ENCODE results near the gene C20orf144.

The C20orf144 gene

GRCh38 chr20:33664762-33665144 is 2.6 kb downstream of the C20orf144 start:
- DNase-seq (ENCODE audit: low read depth) = no peak

DNA sequence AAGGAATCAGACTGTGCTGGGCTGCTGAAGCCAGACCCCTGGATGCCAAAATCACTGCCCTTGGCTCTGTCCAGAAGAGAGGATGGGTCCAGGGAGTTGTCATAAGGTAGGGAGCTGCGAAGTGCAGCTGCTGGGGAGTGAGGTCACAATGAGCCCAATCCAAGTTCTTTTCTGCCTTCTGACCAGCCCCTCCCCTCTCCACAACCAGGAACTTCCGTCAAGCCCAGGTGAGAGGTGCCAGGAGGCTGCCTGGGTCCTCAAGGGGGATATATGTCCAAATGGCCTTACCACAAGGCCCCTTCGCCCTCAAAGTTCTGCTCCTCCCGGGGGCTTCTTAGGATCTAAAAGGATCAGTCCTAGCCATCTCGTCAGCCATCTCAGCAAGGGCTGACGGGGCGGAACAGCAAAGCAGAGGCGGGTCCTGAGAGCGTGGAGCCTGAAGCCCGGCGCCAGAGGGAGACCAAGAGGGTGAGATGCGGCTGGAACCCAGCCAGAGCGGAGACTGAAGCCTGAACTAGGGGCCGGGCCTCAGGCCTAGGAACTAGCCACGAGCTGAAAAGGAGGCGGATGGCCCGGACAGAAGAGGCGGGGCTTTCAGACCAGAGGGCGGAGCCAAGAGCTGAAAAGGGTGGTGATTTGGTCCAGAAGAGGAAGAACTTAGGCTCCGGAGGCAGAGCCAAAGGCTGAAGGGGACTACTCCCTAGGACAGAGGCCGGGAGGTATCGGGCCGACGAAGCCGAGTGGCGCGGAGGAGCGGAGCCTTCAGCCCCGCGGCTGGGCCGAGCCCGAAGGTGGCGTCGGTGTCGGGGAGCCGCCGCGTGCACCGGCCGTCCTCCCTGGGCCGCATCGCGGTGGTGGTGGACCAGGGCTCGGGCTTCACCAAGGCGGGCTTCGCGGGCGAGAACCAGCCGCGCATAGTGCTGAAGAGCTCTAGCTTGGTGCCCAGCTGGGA is 4.4 kb downstream of the C20orf144 start, which contains the start of gene ACTL10:
Gene ACTL10 (plus strand): TSS at position 651 of the 952 bp plus-strand sequence. CDS start 555 bp downstream, outside the sequence.
- peak; percentile 70 for DNase-seq (ENCODE audit: low read depth)

GRCh38 chr20:33667245-33667675 is 5.1 kb downstream of the C20orf144 start:
- peak; percentile 33 for DNase-seq (ENCODE audit: low read depth)

- DNase-seq (ENCODE audit: low read depth) = peak; percentile 72
These were observed 5.7 kb downstream of the C20orf144 start for GRCh38 chr20:33667676-33668465.

DNA sequence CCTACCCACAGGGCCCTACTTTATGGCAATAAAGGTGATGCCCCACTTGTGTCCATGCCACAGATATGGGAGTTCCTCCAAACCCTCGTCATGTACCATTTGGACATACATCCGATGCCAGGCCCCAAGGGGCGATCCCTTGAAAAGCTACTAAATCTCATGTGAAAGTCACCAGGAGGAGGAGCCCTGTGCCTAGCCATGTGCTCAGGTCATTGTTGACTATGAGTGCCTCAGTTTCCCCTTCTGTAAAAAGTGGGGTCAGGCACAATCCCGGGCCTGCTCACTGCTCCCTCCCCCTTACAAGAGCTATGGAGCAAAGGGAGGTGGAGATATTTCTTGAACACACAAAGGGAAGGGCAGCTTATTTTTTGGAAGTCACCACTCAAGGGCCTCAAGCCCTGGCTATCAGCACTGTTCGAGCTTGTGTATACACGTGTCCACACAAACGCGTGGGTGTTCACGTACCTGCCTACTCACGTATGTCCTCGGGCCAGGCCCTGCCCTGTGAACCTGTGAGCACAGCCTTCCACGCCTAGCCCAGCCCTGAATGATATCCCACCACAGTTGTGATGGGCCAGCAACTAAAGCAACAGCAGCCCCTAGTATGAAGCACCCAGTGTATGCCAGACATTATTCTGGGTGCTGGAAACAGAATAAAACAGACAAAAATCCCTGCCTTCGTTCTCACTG is 6.5 kb downstream of the C20orf144 start:
- DNase-seq (ENCODE audit: low read depth) = no peak

DNA sequence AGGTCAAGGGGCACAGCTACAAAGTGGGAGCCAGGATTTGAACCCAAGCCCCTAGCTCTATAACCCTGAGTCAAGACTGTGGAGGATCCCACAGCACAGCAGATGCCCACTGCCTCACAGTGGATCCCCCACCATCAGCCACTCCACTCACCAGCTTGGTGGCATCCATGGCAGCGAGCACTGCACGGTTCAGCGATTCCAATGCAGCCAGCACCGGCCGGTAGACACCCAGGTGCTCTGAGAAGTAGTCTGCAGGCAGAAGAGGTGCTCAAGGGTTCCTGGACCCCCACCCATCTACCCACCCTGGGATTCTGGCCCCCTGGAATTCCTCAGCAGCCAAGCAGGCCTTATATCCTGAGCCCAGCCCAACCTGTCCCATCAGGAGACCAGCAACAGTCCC is 7.1 kb downstream of the C20orf144 start:
- DNase-seq (ENCODE audit: low read depth) = no peak

DNA sequence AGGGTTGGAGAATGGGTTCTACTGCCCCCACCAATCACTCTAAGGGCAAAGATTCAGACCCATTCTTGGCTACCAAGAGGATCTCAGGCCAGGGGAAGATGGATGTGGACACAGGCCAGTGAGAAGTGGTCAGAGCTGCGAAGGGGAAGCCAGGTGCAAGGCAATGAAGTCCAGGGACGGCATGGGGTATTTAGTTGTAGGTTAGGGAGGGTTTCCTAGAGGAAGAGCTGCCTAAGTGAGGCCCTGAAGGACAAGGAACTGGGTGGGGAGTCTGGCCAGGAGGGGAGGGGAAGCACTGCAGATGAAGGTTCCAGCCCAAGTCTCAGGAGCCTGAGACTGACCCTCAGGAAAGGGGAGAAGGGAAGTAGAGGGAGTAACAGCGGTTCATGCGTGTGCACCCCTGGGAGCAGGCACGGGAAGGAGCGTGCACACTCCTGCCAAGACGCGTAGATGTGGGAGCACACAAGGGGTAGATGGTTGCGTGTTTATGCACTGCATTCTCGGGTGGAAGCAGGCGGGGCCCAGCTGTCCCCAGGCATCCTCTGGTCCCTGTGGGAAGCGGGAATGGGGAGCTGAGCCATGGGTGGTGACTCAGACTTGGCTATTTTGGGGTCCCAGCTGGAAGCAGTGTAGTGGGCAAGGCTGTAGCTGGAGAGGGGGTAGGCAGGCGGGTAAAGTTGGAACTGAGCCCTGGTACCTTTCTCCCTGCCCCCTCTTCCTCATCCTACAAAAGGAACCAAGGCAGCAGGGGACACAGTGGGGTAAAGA is 7.9 kb downstream of the C20orf144 start:
- DNase-seq (ENCODE audit: low read depth) = no peak

- no peak for DNase-seq (ENCODE audit: low read depth)
These were observed 8.8 kb downstream of the C20orf144 start for GRCh38 chr20:33670715-33671499.

DNA sequence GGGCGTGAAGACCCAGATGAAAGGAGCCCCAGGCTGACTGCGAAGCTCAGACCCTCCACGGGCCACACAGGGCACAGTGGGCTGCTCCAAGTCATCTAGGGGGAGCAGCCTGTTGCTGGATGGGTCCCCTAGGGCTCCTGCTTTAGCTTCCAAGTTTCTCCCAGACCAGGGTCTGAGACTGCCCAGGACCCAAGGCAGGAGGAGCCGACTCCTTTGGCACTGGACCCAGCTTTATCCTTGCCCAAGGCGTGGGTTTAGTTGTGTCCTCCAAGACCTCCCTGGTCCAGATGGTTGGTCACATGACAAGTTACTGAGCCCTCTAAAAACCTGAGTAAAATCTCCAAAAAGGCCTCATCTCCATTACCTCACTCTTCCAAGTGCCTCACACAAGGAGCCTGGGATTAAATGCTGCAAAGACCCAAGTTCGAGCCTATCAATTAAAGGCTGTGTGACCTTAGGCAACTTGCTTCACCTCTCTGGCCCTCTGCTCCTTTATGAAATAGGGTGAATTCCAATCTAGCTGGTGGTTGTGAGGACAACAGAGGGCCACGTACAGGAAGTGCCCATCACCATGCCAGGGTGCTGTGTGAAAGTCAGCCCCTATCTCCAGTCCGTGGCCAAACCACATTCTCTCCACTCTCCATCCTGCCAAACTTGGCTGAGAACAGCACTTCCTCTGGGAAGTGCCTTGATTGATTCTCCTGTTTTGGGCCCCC is 9.6 kb downstream of the C20orf144 start:
- DNase-seq (ENCODE audit: low read depth) = no peak

GRCh38 chr20:33672426-33673113 is 10.4 kb downstream of the C20orf144 start:
- no peak for DNase-seq (ENCODE audit: low read depth)

DNA sequence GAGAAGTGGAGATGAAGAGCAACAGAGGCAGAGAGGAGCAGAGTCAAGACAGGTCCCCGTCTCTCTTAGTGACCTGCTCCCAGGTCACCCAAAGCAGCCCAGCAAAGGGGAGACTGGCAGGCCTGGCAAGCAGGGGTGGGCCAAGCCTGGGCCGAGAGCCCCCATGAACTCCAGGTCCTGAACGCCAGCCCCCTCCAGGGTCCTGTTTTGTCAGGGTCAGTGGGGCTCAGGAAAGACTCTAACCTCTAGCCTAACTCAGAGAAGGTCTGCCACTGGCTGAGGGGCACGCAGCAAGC is 10.9 kb downstream of the C20orf144 start:
- DNase-seq (ENCODE audit: low read depth) = no peak

DNA sequence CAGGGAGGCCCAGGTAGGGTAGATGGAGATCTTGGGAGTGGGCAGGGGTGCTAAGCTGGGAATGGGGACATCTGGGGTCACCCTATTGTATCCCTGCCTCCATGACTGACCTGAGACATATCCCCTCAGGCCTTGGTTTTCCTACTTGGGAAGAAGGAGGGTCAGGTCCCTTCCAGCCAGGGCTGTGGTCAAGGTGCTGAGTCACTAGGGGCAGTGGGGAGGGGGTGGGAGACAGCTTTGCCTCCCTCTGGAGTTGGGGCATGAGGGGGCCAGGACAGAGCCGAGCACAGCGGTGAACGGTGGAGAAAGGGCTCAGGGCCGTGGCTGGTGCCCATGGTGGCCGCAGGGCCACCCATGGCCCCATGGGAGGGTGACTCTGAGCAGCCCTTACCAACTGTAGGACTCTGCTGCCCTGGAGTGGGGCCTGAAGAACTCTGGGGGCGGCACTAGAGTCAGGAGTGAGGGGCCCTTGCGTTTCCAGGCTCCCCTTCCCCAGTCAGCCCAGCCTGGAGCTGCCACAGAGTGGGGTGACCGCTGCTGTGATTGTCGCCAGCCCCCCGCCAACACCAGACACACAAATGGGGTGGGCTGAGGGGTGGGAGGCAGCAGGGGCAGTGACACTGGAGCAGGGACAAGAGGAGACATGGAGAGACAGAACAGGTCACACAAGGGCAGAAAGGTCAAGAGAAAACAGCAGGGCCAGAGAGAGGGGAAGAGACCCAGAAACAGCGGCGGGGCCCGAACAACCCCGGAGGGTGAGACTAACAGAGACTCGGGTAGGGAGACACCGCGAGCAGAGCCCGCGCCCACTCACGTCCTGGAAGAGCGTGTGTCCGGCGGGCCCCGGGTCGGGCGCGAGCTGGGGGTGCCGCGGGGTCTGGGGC is 11.5 kb downstream of the C20orf144 start:
- DNase-seq (ENCODE audit: low read depth) = no peak

DNA sequence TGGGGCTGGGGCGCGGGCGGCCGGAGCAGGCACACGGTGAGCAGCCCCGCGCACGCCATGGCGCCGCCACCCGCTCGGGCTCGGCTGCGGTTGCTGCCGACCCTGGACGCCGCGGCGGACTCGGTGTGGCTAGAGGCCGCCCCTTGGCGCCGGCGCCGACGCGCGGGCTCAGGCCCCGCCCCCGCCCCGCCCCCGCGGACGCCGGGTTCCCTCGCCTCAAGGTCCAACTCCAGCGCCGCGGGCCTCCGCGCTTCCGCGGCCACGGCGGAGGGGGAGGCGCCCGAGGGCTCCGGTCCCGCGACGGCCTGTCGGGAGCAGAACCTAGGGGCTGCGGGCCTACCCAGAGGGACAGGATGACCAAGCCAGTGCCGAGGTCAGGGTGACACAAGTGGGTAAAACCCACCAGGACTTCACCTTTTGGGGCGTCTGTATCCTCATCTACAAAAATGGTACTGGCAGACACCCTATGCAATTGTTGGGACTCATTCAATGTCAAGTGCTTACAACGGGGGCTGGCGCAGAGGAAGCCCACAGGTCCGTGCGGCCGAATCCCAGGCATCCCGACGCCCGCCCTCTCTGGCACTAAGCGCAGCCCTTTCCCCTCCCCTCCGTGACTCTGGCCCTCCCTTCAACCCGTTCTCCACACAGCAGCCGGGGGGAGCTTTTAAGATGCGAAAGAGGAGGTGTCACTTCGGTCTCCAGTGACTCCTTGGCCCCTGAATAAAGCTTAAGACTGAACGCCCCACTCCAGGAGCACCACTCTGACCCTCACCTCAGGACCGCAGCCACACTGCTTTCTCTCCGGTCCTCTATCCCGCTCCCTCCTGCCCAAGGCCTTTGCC is 12.4 kb downstream of the C20orf144 start, which contains the start of gene NECAB3:
Gene NECAB3 (minus strand): TSS at position 135 of the 842 bp plus-strand sequence. CDS start 76 bp downstream, at position 59.
- peak; percentile 52 for DNase-seq (ENCODE audit: low read depth)

DNA sequence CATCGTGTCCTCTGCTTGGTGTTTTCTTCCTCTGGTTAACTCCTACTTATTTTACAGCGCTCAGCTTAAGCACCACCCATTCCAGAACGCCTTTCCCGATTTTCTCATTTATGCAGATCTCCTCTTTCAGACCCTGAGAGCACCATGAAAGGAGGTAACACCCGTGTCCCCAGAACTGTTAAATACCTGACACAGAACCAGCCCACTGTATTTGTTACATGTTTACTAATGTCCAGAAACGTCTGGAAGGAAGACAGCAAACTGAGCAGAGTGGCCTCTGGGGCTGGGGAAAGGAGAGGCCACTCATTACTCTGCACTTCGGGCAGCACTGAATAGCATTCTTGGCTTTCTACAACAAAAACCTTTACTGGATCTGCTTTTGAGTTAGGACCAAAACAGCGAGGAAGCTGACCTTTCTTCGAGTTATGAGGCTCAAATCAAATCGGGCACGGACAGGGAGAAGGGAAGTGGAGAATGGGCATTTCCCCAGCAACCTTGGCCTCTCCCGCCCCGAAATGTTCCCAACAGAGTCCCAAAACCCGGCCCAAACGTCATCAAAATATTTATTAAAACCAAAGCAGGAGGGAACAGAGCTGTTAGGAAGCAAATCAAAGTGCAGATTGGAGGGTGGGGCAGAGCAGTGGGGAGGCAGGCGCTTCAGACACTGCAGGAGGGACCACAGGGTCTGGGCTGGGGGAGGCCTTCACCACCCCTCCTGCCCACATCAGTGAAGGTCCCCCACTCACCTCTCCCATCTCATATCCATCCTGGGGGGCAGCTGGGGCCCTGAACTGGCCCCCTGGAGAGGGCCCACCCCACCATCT is 13.2 kb downstream of the C20orf144 start:
- no peak for DNase-seq (ENCODE audit: low read depth)

DNA sequence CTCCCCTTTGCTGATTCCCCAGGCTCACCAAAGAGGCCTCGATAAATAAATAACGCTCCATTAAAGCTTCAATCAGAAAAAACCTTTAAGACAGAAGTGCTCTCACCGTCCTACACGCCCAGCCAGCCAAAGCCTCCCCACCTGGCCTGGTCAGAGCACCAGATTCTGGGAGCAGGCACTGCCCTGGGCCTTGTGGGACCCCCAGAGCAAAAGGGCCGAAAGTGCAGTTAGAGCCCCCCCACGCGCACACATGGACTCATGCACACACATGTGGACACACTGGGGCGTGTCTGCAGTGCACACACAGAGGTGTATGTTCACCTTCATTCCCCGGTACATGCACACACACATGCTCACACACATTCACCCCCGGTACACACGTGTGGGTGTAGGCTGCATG is 14.0 kb downstream of the C20orf144 start:
- DNase-seq (ENCODE audit: low read depth) = no peak

Data from activated T-helper 9 cell treated with anti-CD3 and anti-CD28 coated beads, Interleukin-2, amount 50 U/mL, for 16 hours (primary cell).